Neural progenitor cell (in vitro differentiated cells): Measurements from ENCODE around the gene MFGE8. TPM values are rescaled to one million over a fixed set of nuclear protein-coding genes. Genes with fewer than 3 reads are reported as not detected.

Experiments
- DNase-seq: peaks from one replicate; pipeline ENCODE4 v3.0.0-alpha.2; 2016; ENCODE audit warnings: low spot score
- H2AFZ ChIP-seq: fragments of 200-600 bp; sonication (generic); replicated peaks from 2 replicates; pipeline ENCODE4 v1.6.1; 2016; ENCODE audit warnings: antibody characterized with exemption
- H3F3A ChIP-seq: fragments of 200-600 bp; sonication (generic); 2 replicates; pipeline ENCODE4 v1.6.1; 2016; ENCODE audit warnings: antibody characterized with exemption, low read depth
- H3K27ac ChIP-seq: fragments of 200-600 bp; sonication (generic); 2 replicates; pipeline ENCODE4 v1.5.1; 2016; ENCODE audit warnings: mild to moderate bottlenecking
- H3K27me3 ChIP-seq: fragments of 200-600 bp; sonication (generic); 2 replicates; pipeline ENCODE4 v1.6.1; 2016; ENCODE audit warnings: mild to moderate bottlenecking, moderate library complexity
- H3K36me3 ChIP-seq: fragments of 200-600 bp; sonication (generic); 2 replicates; pipeline ENCODE4 v1.5.1; 2016
- H3K4me1 ChIP-seq: fragments of 200-600 bp; sonication (generic); 2 replicates; pipeline ENCODE4 v1.6.1; 2016; ENCODE audit warnings: mixed run types
- H3K4me2 ChIP-seq: fragments of 200-600 bp; sonication (generic); 2 replicates; pipeline ENCODE4 v1.6.1; 2016
- H3K4me3 ChIP-seq: fragments of 200-600 bp; sonication (generic); 2 replicates; pipeline ENCODE4 v1.5.1; 2016
- H3K79me2 ChIP-seq: fragments of 200-600 bp; sonication (generic); 2 replicates; pipeline ENCODE4 v1.6.1; 2016; ENCODE audit warnings: low read depth
- H3K9ac ChIP-seq: fragments of 200-600 bp; sonication (generic); 2 replicates; pipeline ENCODE4 v1.6.1; 2016
- H3K9me3 ChIP-seq: fragments of 200-600 bp; sonication (generic); 2 replicates; pipeline ENCODE4 v1.5.1; 2016; ENCODE audit warnings: low read depth
- H4K20me1 ChIP-seq: fragments of 200-600 bp; sonication (generic); 2 replicates; pipeline ENCODE4 v1.6.1; 2016; ENCODE audit warnings: low read depth
- H3K27ac Mint-ChIP-seq: 3 replicates; pipeline ENCODE4 v1.8.0; 2021; ENCODE audit warnings: mixed read lengths
- H3K27me3 Mint-ChIP-seq: 2 replicates; pipeline ENCODE4 v1.8.0; 2022; ENCODE audit warnings: low read depth, mild to moderate bottlenecking, inconsistent platforms, moderate library complexity, mixed read lengths; ENCODE audit not compliant: insufficient read depth
- H3K36me3 Mint-ChIP-seq: 3 replicates; pipeline ENCODE4 v1.8.0; 2021; ENCODE audit warnings: mixed read lengths
- H3K4me1 Mint-ChIP-seq: 3 replicates; pipeline ENCODE4 v1.8.0; 2021; ENCODE audit warnings: mixed read lengths
- H3K4me3 Mint-ChIP-seq: 3 replicates; pipeline ENCODE4 v1.8.0; 2021; ENCODE audit warnings: mild to moderate bottlenecking, moderate library complexity, mixed read lengths
- H3K9me3 Mint-ChIP-seq: 3 replicates; pipeline ENCODE4 v1.8.0; 2020; ENCODE audit warnings: mixed read lengths
- CTCF ChIP-seq: fragments of 200-600 bp; sonication (generic); IDR thresholded peaks from 2 replicates; pipeline ENCODE4 v1.5.1; 2017; ENCODE audit warnings: antibody characterized with exemption, mild to moderate bottlenecking
- EZH2 ChIP-seq: fragments of 200-600 bp; sonication (generic); IDR thresholded peaks from 2 replicates; pipeline ENCODE4 v1.6.1; 2017; ENCODE audit warnings: antibody characterized with exemption, mild to moderate bottlenecking, moderate library complexity
- EZH2phosphoT487 ChIP-seq: fragments of 200-600 bp; sonication (generic); IDR thresholded peaks from 2 replicates; pipeline ENCODE4 v1.6.1; 2017; ENCODE audit warnings: antibody characterized with exemption
- total RNA-seq: library from RNA; depleted of rRNA; stranded (reverse); fragments of >200 nt; gene quantifications from 2 replicates; pipeline ENCODE4 v1.2.3, GENCODE V29; 2015; ENCODE audit warnings: low replicate concordance

MFGE8 gene
- total RNA-seq, 1 donor from 2014 or later, result 92.6 TPM

DNA sequence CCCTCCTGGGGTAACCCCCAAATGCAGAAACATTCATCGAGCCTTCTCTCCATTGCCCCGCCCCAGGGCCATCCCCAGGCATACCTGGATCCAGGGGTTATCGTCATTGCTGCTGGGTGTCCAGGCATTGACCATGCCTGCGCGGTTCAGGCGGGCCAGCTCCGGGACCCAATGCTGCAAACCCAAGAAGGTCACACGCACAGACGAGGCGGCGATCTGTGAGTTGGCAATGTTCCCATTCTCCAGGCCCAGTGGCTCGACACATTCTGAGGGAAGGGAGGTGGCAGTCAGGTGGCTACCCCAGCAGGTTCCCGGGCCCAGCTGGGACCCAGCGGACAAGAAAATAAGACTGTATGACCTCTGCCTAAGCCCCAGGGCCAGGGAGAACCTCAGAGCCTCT is 6.1 kb downstream of the MFGE8 start:
- H3K27me3 ChIP-seq, result no peaks in the 10 kb centered on the region
- H3F3A ChIP-seq, result peaks cover 15% of the 10 kb centered on the region
- H3K9me3 Mint-ChIP-seq, result no peaks in the 10 kb centered on the region
- TF ChIP-seq EZH2 (no peak), CTCF (no peak), EZH2phosphoT487 (no peak)
- H3K4me3 ChIP-seq, result no peak overlapping the region
- H3K27ac ChIP-seq, result no peak overlapping the region
- no peaks in the 10 kb centered on the region for H3K9me3 ChIP-seq
- H2AFZ ChIP-seq, result no peak overlapping the region
- no peak overlapping the region for H3K9ac ChIP-seq
- H3K4me1 Mint-ChIP-seq, result peaks cover 31% of the 10 kb centered on the region
- H3K4me1 ChIP-seq, result peaks cover 18% of the 10 kb centered on the region
- H3K36me3 ChIP-seq, result no peaks in the 10 kb centered on the region
- peaks cover 29% of the 10 kb centered on the region for H3K79me2 ChIP-seq
- H4K20me1 ChIP-seq, result peaks cover 23% of the 10 kb centered on the region
- peaks cover 22% of the 10 kb centered on the region for H3K36me3 Mint-ChIP-seq
- H3K4me3 Mint-ChIP-seq, result no peak overlapping the region
- H3K27me3 Mint-ChIP-seq, result no peaks in the 10 kb centered on the region
- no peak overlapping the region for H3K27ac Mint-ChIP-seq
- no peak overlapping the region for H3K4me2 ChIP-seq
- DNase-seq, result no peak

DNA sequence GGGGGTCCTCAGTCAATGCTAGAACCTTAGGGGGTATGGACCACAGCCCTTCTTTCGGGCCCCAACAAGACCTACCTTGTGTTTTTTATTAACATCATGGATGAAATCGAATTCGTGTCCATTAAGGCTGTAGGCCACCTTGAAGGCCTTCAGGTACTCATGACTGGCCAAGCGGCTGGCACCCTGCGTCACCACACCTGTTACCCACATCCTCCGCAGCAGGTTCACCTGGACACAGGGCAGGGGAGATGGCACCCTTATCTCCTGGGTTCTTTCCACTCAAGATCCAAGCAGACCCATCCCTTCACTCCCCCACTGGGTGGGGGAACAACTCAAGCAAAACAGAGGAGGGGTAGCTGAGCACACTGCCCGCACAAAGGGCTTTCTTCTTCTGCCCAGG is 6.6 kb downstream of the MFGE8 start:
- peaks cover 25% of the 10 kb centered on the region for H3K79me2 ChIP-seq
- no peak for TF ChIP-seq EZH2phosphoT487
- TF ChIP-seq EZH2, result no peak
- TF ChIP-seq CTCF, result no peak
- H3K27ac ChIP-seq, result no peak overlapping the region
- H3K4me1 Mint-ChIP-seq, result peaks cover 29% of the 10 kb centered on the region
- H3K9ac ChIP-seq, result no peak overlapping the region
- H3K4me3 Mint-ChIP-seq, result no peak overlapping the region
- no peaks in the 10 kb centered on the region for H3K9me3 Mint-ChIP-seq
- no peaks in the 10 kb centered on the region for H3K27me3 ChIP-seq
- H4K20me1 ChIP-seq, result peaks cover 20% of the 10 kb centered on the region
- H3K9me3 ChIP-seq, result no peaks in the 10 kb centered on the region
- peaks cover 9% of the 10 kb centered on the region for H3F3A ChIP-seq
- H3K4me1 ChIP-seq, result peaks cover 16% of the 10 kb centered on the region
- DNase-seq, result no peak
- H3K4me2 ChIP-seq, result no peak overlapping the region
- no peaks in the 10 kb centered on the region for H3K36me3 ChIP-seq
- H3K27me3 Mint-ChIP-seq, result no peaks in the 10 kb centered on the region
- no peak overlapping the region for H2AFZ ChIP-seq
- no peak overlapping the region for H3K27ac Mint-ChIP-seq
- peaks cover 25% of the 10 kb centered on the region for H3K36me3 Mint-ChIP-seq
- no peak overlapping the region for H3K4me3 ChIP-seq

DNA sequence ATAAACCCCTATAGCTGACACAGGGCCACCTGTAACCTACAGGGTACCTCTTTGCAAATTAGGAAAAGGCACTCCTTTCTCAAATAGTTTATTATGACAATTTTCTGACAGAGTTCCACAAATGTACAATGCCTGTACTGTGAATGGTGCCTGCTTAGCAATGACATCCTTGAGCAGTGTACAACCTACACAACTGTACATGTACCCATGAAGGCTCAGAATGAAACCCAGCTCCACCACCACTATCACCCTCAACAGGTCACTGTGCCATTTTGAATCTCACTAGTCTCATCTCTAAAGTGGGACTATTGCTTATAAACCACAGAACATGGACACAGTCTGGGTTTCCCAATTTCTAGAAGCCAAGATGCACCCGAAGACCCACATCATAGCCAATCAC is 7.0 kb downstream of the MFGE8 start:
- Mint-ChIP-seq H3K9me3 (no peaks in the 10 kb centered on the region), H3K4me3 (no peak overlapping the region), H3K27ac (no peak overlapping the region), H3K4me1 (peaks cover 26% of the 10 kb centered on the region), H3K36me3 (peaks cover 26% of the 10 kb centered on the region), H3K27me3 (no peaks in the 10 kb centered on the region)
- Histone ChIP-seq H3K36me3 (no peaks in the 10 kb centered on the region), H4K20me1 (peaks cover 16% of the 10 kb centered on the region), H3K4me2 (no peak overlapping the region), H3K79me2 (peaks cover 21% of the 10 kb centered on the region), H3K27me3 (no peaks in the 10 kb centered on the region), H3K4me1 (peaks cover 12% of the 10 kb centered on the region), H3K4me3 (no peak overlapping the region), H3K9ac (no peak overlapping the region), H2AFZ (no peak overlapping the region), H3K9me3 (no peaks in the 10 kb centered on the region), H3K27ac (no peak overlapping the region), H3F3A (peaks cover 5% of the 10 kb centered on the region)
- DNase-seq, result no peak
- TF ChIP-seq EZH2 (no peak), CTCF (no peak), EZH2phosphoT487 (no peak)
